ENCODE measurements around the gene CBL.

CBL gene

GRCh38 chr11:119356349-119357031, 150.4 kb downstream of the CBL start:
- TF ChIP-seq PAX5 (IDR thresholded peaks at IDR 0.05; ENCODE audit: insufficient read depth, low read length, severe bottlenecking) = no peak
- TF ChIP-seq SPI1 (IDR thresholded peaks at IDR 0.05; ENCODE audit: low read depth, low read length) = no peak
- TF ChIP-seq POLR2AphosphoS5 (IDR thresholded peaks at IDR 0.05; ENCODE audit: low read depth, low read length) = no peak
- TF ChIP-seq POU2F2 (IDR thresholded peaks at IDR 0.05; ENCODE audit: low read depth, low read length) = no peak
- no peak for TF ChIP-seq TAF1 (IDR thresholded peaks at IDR 0.05; ENCODE audit: low read depth, low read length)
- TF ChIP-seq POLR2A (IDR thresholded peaks at IDR 0.05; ENCODE audit: low read depth, low read length) = no peak
- FAIRE-seq = peak; percentile 78
- peak; percentile 86 for DNase-seq (ENCODE audit: insufficient read length, low spot score)

DNA sequence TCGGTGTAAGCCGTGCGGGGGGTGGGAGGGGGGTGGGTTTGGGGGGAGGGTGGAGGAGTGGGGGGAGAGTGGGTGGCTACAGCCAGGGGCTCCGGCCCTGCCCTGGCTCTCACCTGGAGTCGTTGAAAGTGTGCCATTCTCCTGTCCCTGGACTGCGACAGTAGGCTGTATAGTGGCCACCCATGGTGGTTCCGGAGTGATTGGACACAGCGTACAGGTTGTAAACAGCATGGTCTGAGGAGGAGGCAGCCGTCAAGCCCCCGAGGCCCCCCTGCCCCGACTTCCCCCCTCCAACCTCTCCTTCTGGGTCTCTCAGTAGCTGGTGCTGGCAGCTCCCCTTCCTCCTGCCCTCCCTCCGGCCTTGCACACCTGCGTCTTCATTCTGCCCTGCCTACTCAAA, 150.9 kb downstream of the CBL start:
- no peak for FAIRE-seq
- TF ChIP-seq TAF1 (IDR thresholded peaks at IDR 0.05; ENCODE audit: low read depth, low read length) = no peak
- TF ChIP-seq POLR2A (IDR thresholded peaks at IDR 0.05; ENCODE audit: low read depth, low read length) = no peak
- no peak for TF ChIP-seq SPI1 (IDR thresholded peaks at IDR 0.05; ENCODE audit: low read depth, low read length)
- TF ChIP-seq POLR2AphosphoS5 (IDR thresholded peaks at IDR 0.05; ENCODE audit: low read depth, low read length) = no peak
- no peak for TF ChIP-seq PAX5 (IDR thresholded peaks at IDR 0.05; ENCODE audit: insufficient read depth, low read length, severe bottlenecking)
- no peak for TF ChIP-seq POU2F2 (IDR thresholded peaks at IDR 0.05; ENCODE audit: low read depth, low read length)
- no peak for DNase-seq (ENCODE audit: insufficient read length, low spot score)

All from GM12891 (cell line).